ENCODE measurements around the gene FMO2.

Gene FMO2

GRCh38 chr1:171257607-171258076 lies 72.5 kb downstream of the FMO2 start:
- DNase-seq (ENCODE audit: low read depth) = no peak

GRCh38 chr1:171258429-171258828 lies 73.3 kb downstream of the FMO2 start:
- DNase-seq (ENCODE audit: low read depth) = no peak

GRCh38 chr1:171258943-171259342 lies 73.8 kb downstream of the FMO2 start:
- no peak for DNase-seq (ENCODE audit: low read depth)
